ENCODE measurements around the gene IRF4.

DNA sequence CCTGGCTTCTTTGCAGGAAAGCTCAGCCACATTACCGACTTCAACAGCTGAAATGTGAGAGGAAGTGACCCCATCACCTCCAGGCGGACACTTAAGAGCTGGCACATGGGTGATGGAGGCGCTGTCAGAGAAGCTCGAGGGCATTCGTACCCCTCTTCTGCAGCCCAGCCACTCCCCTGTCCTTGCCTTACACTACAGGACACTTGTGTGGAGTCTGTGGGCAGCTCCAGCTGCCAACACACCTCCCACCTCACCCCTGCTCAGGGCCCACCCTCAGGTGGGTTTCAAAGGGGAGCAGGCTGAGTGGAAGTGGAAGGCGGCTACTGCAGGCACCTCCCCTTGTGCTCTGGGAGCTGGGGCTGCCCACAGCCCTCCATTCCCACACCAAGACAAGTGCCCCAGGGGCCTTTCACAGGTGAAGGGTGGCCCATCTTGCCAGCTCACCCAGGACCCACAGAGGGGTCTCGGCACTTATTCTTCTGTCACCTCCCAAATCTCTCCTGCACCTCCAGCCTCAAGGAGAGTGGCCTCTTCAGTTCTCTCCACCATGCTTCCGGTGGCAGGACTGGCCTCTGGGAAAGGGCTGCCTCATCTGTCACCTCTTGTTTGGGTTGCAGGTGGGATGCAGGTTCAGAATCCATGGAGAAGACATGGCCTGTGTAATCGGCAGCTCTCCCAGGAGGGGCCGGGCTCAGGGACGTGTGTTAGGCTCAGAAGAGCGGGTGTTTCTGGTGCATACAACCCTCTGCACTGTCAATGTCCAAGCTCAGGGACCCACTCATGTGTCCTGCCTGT is 49.8 kb downstream of the IRF4 start:
- TF ChIP-seq, protein P1, sequence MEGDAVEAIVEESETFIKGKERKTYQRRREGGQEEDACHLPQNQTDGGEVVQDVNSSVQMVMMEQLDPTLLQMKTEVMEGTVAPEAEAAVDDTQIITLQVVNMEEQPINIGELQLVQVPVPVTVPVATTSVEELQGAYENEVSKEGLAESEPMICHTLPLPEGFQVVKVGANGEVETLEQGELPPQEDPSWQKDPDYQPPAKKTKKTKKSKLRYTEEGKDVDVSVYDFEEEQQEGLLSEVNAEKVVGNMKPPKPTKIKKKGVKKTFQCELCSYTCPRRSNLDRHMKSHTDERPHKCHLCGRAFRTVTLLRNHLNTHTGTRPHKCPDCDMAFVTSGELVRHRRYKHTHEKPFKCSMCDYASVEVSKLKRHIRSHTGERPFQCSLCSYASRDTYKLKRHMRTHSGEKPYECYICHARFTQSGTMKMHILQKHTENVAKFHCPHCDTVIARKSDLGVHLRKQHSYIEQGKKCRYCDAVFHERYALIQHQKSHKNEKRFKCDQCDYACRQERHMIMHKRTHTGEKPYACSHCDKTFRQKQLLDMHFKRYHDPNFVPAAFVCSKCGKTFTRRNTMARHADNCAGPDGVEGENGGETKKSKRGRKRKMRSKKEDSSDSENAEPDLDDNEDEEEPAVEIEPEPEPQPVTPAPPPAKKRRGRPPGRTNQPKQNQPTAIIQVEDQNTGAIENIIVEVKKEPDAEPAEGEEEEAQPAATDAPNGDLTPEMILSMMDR (IDR thresholded peaks at IDR 0.05), result no peak
- TF ChIP-seq POLR2A (IDR thresholded peaks at IDR 0.05), result no peak
